ENCODE data around the gene AMDHD2. TPM values are rescaled to one million over a fixed set of nuclear protein-coding genes. Genes with fewer than 3 reads are reported as not detected.
A peak's percentile ranks its signal among the peaks of the same experiment; 100 is the strongest.

The AMDHD2 gene
- total RNA-seq, 1 donor from 2014 or later = 11.7 TPM

GRCh38 chr16:2499890-2500429 lies 20.2 kb upstream of the AMDHD2 start:
- no peak for DNase-seq (ENCODE audit: low spot score)
- Mint-ChIP-seq H3K4me1 (peaks cover 3% of the 10 kb centered on the region), H3K27ac (no peak overlapping the region), H3K27me3 (ENCODE audit: insufficient read depth, low read depth) (peaks cover 3% of the 10 kb centered on the region), H3K36me3 (peaks cover 3% of the 10 kb centered on the region), H3K9me3 (no peaks in the 10 kb centered on the region), H3K4me3 (no peak overlapping the region)
- Histone ChIP-seq H3F3A (ENCODE audit: low read depth) (peaks cover 4% of the 10 kb centered on the region), H3K36me3 (no peaks in the 10 kb centered on the region), H3K4me3 (no peak overlapping the region), H3K27ac (no peak overlapping the region), H4K20me1 (ENCODE audit: low read depth) (no peaks in the 10 kb centered on the region), H3K4me2 (no peak overlapping the region), H3K9me3 (ENCODE audit: low read depth) (no peaks in the 10 kb centered on the region), H3K4me1 (peaks cover 6% of the 10 kb centered on the region), H3K9ac (no peak overlapping the region), H2AFZ (replicated peaks) (no peak overlapping the region), H3K27me3 (no peaks in the 10 kb centered on the region), H3K79me2 (ENCODE audit: low read depth) (no peaks in the 10 kb centered on the region)
- TF ChIP-seq EZH2 (IDR thresholded peaks at IDR 0.05) (no peak), CTCF (IDR thresholded peaks at IDR 0.05) (no peak), EZH2phosphoT487 (IDR thresholded peaks at IDR 0.05) (no peak)

- H3K36me3 Mint-ChIP-seq = peaks cover 3% of the 10 kb centered on the region
- no peak for TF ChIP-seq EZH2 (IDR thresholded peaks at IDR 0.05)
- no peak for TF ChIP-seq CTCF (IDR thresholded peaks at IDR 0.05)
- TF ChIP-seq EZH2phosphoT487 (IDR thresholded peaks at IDR 0.05) = no peak
- Histone ChIP-seq H4K20me1 (ENCODE audit: low read depth) (no peaks in the 10 kb centered on the region), H3K27me3 (no peaks in the 10 kb centered on the region), H3K9ac (no peak overlapping the region), H2AFZ (replicated peaks) (no peak overlapping the region), H3F3A (ENCODE audit: low read depth) (peaks cover 4% of the 10 kb centered on the region), H3K79me2 (ENCODE audit: low read depth) (no peaks in the 10 kb centered on the region), H3K4me1 (peaks cover 6% of the 10 kb centered on the region), H3K9me3 (ENCODE audit: low read depth) (no peaks in the 10 kb centered on the region), H3K27ac (no peak overlapping the region), H3K36me3 (no peaks in the 10 kb centered on the region), H3K4me2 (no peak overlapping the region), H3K4me3 (no peak overlapping the region)
- H3K4me1 Mint-ChIP-seq = peaks cover 3% of the 10 kb centered on the region
- H3K27me3 Mint-ChIP-seq (ENCODE audit: insufficient read depth, low read depth) = peaks cover 3% of the 10 kb centered on the region
- DNase-seq (ENCODE audit: low spot score) = peak; percentile 29
- no peak overlapping the region for H3K4me3 Mint-ChIP-seq
- no peak overlapping the region for H3K27ac Mint-ChIP-seq
- no peaks in the 10 kb centered on the region for H3K9me3 Mint-ChIP-seq
Observed at GRCh38 chr16:2500430-2500917, 19.7 kb upstream of the AMDHD2 start.

- peak overlapping the region; percentile 51 for H3K4me3 ChIP-seq
- peak; percentile 91 for DNase-seq (ENCODE audit: low spot score)
- H3K27me3 ChIP-seq = no peaks in the 10 kb centered on the region
- no peak overlapping the region for H3K27ac ChIP-seq
- H3K4me2 ChIP-seq = peak overlapping the region; percentile 83
- H2AFZ ChIP-seq (replicated peaks) = peak overlapping the region; percentile 90
- H3K79me2 ChIP-seq (ENCODE audit: low read depth) = no peaks in the 10 kb centered on the region
- Mint-ChIP-seq H3K9me3 (no peaks in the 10 kb centered on the region), H3K27me3 (ENCODE audit: insufficient read depth, low read depth) (peaks cover 3% of the 10 kb centered on the region), H3K4me3 (peak overlapping the region; percentile 63), H3K36me3 (peaks cover 3% of the 10 kb centered on the region), H3K27ac (no peak overlapping the region), H3K4me1 (peaks cover 3% of the 10 kb centered on the region)
- H3F3A ChIP-seq (ENCODE audit: low read depth) = peaks cover 4% of the 10 kb centered on the region
- H3K9me3 ChIP-seq (ENCODE audit: low read depth) = no peaks in the 10 kb centered on the region
- TF ChIP-seq CTCF (IDR thresholded peaks at IDR 0.05) = peak; percentile 99
- TF ChIP-seq EZH2 (IDR thresholded peaks at IDR 0.05) = no peak
- no peaks in the 10 kb centered on the region for H3K36me3 ChIP-seq
- peaks cover 6% of the 10 kb centered on the region for H3K4me1 ChIP-seq
- H3K9ac ChIP-seq = no peak overlapping the region
- H4K20me1 ChIP-seq (ENCODE audit: low read depth) = no peaks in the 10 kb centered on the region
Observed at GRCh38 chr16:2500918-2501750, 19.0 kb upstream of the AMDHD2 start.
